HG03064 (cell line): Measurements from ENCODE around the gene TRIM58.

Experiments used
- ATAC-seq: cut with Tn5 transposase; IDR thresholded peaks from one replicate; pipeline ENCODE4 v1.9.1; 2021; ENCODE audit warnings: low read depth; ENCODE audit not compliant: unreplicated experiment

Gene TRIM58

GRCh38 chr1:247883346-247883745, 26.4 kb downstream of the TRIM58 start:
- no peak for ATAC-seq

GRCh38 chr1:247884797-247885413, 27.9 kb downstream of the TRIM58 start:
- no peak for ATAC-seq

DNA sequence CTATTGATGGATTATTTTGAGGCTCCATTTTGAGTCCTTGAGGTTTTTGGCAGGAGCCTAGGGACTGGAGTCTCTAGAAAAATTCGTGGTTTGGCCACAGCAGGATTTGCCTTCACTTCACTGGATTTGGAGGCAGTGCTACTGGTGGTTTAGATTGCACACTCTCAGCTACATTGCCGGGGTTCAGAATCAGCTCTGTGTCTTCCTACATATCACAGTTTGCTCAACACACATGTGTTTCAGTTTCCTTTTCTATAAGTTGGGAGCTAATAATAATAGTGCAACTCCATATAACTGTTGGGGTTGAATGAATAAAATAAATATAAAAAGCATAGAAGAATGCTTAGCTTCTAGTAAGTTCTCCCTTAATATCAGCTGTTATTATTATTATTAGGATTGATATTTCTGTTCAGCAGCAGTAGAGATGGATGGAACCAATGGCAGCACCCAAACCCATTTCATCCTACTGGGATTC, 38.2 kb downstream of the TRIM58 start, which contains the start of gene OR2W3:
Gene OR2W3, plus strand, starts transcription at position 425 of the 475 bp plus-strand sequence. Its CDS starts 0 bp downstream, at position 425.
- no peak for ATAC-seq

- no peak for ATAC-seq
These were observed 39.0 kb downstream of the TRIM58 start for GRCh38 chr1:247895976-247896375.

DNA sequence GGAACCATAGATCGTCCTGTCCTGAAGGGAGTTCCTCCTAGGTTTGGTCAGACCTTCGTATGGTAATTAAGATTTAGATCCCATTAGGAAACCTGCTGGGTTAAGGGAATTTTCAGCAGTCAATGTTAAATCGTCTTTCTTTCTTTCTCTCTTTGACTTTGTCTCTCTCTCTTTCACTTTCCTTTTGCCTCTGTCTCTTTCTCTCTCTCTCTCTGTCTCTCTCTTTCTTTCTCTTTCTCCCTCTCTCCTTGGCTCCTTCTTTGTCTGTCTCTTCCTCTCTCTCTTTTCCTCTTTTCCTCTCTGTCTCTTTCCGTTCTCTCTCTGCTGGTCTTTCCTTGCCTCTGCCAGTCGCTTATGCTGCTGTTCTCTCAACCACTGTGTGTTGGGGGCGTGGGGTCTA, 47.1 kb downstream of the TRIM58 start:
- ATAC-seq: no peak

GRCh38 chr1:247905181-247905580, 48.2 kb downstream of the TRIM58 start:
- no peak for ATAC-seq

GRCh38 chr1:247905910-247906503, 49.0 kb downstream of the TRIM58 start:
- ATAC-seq: no peak

DNA sequence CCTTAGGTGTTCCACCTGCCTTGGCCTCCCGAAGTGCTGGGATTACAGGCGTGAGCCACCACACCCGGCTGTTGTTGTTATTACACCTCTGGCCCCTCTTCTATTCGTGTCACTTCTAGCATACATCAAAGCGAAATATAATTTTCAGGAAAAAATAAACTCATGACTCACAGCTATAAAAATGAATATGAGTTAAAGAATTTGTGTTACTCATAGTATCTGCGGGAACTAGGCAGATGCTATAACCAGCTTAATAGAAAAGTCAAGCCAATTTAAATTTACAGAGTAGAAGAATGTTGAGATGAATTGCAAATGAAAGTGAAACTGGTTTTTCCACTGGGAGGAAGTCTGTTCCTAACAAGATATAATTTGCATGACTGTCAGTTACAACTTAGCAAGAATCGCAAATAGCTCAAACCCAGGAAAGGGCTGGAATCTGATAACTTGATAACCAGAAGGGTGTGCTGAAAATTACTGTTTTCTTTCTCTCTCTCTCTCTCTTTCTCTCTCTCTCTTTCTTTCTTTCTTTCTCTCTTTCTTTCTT, 49.6 kb downstream of the TRIM58 start:
- ATAC-seq: no peak

- no peak for ATAC-seq
These were observed 51.8 kb downstream of the TRIM58 start for GRCh38 chr1:247908766-247909165.

DNA sequence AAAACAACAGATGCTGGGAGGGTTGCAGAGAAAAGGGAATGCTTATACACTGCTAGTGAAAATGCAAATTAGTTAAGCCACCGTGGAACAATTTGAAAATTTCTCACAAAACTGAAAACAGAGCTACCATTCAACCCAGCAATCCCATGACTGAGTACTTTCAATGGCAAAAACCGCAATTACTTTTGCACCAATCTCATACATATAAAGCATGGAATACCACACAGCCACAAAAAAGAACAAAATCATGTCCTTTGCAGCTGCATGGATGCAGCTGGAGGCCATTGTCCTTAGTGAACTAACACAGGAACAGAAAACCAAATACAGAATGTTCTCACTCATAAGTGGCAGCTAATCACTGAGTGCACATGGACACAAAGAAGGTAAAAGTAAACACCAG, 56.8 kb downstream of the TRIM58 start:
- no peak for ATAC-seq

GRCh38 chr1:247914941-247915662, 58.1 kb downstream of the TRIM58 start:
- no peak for ATAC-seq

GRCh38 chr1:247919952-247920351, 63.0 kb downstream of the TRIM58 start, which contains the start of gene OR2T8:
Gene OR2T8 (plus strand): TSS chr1:247920252. CDS start chr1:247921018, 766 bp downstream.
- no peak for ATAC-seq

- ATAC-seq: no peak
These were observed 67.0 kb downstream of the TRIM58 start for GRCh38 chr1:247923941-247924340.

- ATAC-seq: no peak
These were observed 67.9 kb downstream of the TRIM58 start, which contains the start of gene OR2AJ1 for GRCh38 chr1:247924868-247925267. Gene OR2AJ1 (plus strand): TSS chr1:247924889. CDS start chr1:247933769, 8,880 bp downstream.
